AG04450 (cell line): Measurements from ENCODE around the gene ST6GALNAC4. TPM values are rescaled to one million over a fixed set of nuclear protein-coding genes. Genes with fewer than 3 reads are reported as not detected.

Experiments
- CTCF ChIA-PET: fragments of 300-600, 350-600 bp; formaldehyde crosslinking; extraction: SDS; loops from one replicate; lab custom pipeline; 2022; ENCODE audit warnings: antibody characterized with exemption, inconsistent platforms; lab: Charles Lee
- POLR2A ChIA-PET: fragments of 350-600 bp; formaldehyde crosslinking; extraction: SDS; loops from one replicate; lab custom pipeline; 2021; ENCODE audit warnings: antibody characterized with exemption, inconsistent platforms; lab: Yijun Ruan, JAX
- DNase-seq: peaks from one replicate; pipeline ENCODE4 v3.0.0-alpha.2; 2011; ENCODE audit warnings: low read depth, low spot score
- H3K27ac ChIP-seq: one replicate; pipeline ENCODE4 v1.5.1; 2012; ENCODE audit warnings: low read depth, low read length, control low read depth
- H3K27me3 ChIP-seq: one replicate; pipeline ENCODE4 v1.6.0; 2012; ENCODE audit warnings: low read length; ENCODE audit not compliant: control insufficient read depth, insufficient read depth
- H3K4me3 ChIP-seq: 2 replicates; pipeline ENCODE4 v1.5.1; 2011; ENCODE audit warnings: mild to moderate bottlenecking, low read depth, low read length, control low read depth
- H3K9me3 ChIP-seq: 2 replicates; pipeline ENCODE4 v1.5.1; 2012; ENCODE audit warnings: low read length; ENCODE audit not compliant: control insufficient read depth, insufficient read depth
- polyA plus RNA-seq: library from polyadenylated mRNA; depleted of rRNA; stranded (reverse); fragments of >200 nt; gene quantifications from 2 replicates; pipeline ENCODE4 v1.2.3, GENCODE V29; 2011
- TF ChIP-seq, protein P1 (sequence below): IDR thresholded peaks from 2 replicates; pipeline ENCODE4 v1.5.1; 2011; ENCODE audit warnings: low read depth, low read length, control low read depth, inconsistent platforms

ST6GALNAC4 gene
- polyA plus RNA-seq, 1 experiment, result 15.0 TPM

DNA sequence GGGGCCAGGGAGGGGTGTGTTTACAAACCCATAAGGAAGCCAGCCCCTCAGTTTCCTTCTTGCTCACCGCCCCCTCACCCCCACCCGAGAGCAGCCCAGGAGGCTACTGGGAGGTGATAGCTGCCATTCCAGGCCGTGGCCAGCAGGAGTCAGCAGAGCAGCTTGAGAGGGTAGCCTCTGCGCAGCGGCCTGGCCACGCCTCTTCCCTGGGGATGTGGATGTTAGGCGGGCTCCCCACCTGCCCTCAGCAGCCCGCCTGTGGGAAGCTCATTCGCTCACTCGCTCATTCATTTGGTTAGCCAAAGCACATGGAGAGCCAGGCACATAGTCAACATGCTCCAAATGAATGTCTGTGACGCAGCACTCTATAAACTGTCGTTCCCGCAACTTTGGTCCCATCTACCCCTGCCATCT is 26.9 kb upstream of the ST6GALNAC4 start:
- H3K27ac ChIP-seq, result no peak overlapping the region
- no peaks in the 10 kb centered on the region for H3K9me3 ChIP-seq
- no peak for DNase-seq
- no peaks in the 10 kb centered on the region for H3K27me3 ChIP-seq
- TF ChIP-seq, protein P1, sequence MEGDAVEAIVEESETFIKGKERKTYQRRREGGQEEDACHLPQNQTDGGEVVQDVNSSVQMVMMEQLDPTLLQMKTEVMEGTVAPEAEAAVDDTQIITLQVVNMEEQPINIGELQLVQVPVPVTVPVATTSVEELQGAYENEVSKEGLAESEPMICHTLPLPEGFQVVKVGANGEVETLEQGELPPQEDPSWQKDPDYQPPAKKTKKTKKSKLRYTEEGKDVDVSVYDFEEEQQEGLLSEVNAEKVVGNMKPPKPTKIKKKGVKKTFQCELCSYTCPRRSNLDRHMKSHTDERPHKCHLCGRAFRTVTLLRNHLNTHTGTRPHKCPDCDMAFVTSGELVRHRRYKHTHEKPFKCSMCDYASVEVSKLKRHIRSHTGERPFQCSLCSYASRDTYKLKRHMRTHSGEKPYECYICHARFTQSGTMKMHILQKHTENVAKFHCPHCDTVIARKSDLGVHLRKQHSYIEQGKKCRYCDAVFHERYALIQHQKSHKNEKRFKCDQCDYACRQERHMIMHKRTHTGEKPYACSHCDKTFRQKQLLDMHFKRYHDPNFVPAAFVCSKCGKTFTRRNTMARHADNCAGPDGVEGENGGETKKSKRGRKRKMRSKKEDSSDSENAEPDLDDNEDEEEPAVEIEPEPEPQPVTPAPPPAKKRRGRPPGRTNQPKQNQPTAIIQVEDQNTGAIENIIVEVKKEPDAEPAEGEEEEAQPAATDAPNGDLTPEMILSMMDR, result peak; percentile 96
- no peak overlapping the region for H3K4me3 ChIP-seq
- ChIA-PET POLR2A (interaction anchor here (0.6 to 1.5 kb wide), 4 partner anchors 37 to 164 kb away, joined by 3 to 8 read pairs (median 4); partner anchors contain the start of gene EEIG1), CTCF (interaction anchor here (0.7 to 4.6 kb wide), 35 partner anchors 8 to 209 kb away, joined by 3 to 85 read pairs (median 7); partner anchors contain the start of genes NAIF1, SLC25A25 and TOR2A)

DNA sequence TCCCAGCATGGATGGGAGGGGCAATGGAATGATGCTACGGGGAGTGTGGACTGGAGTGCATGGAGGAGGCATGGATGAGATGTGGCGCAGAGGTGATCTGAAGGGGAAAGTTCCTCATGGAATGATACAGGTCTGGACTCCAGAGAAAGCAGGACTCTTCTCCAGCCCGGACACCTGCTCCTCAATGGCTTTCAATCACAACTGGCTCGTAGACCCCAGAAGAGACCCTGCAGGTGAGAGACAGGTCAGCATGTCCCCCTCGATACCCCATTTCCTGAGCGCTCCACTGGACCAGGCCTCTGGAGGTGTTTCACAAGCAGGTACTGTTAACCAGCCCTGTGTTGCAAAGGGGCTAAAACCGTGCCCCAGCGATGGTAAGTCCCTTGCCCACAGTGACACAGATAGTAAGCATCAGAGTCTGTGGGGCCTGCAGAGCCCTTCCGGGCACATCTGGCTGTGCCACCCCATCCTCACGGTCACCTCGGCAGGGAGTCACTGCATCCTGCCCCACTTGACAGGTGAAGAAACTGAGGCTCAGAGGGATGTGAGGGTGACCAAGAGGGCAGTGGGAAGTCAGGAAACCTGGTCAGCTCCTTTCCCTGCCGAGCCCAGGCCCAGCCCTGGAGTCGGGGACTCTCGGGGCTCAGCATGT is 26.3 kb upstream of the ST6GALNAC4 start:
- TF ChIP-seq, protein P1, result no peak
- Histone ChIP-seq H3K4me3 (no peak overlapping the region), H3K9me3 (no peaks in the 10 kb centered on the region), H3K27me3 (no peaks in the 10 kb centered on the region), H3K27ac (no peak overlapping the region)
- no peak for DNase-seq
- ChIA-PET CTCF (interaction anchor here (0.6 to 4.6 kb wide), 44 partner anchors 8 to 1065 kb away, joined by 3 to 85 read pairs (median 6); partner anchors contain the start of genes CFAP157, NAIF1, PIP5KL1 and SLC25A25), POLR2A (interaction anchor here (0.5 to 1.5 kb wide), 5 partner anchors 38 to 164 kb away, joined by 3 to 8 read pairs (median 4); partner anchors contain the start of gene EEIG1)

DNA sequence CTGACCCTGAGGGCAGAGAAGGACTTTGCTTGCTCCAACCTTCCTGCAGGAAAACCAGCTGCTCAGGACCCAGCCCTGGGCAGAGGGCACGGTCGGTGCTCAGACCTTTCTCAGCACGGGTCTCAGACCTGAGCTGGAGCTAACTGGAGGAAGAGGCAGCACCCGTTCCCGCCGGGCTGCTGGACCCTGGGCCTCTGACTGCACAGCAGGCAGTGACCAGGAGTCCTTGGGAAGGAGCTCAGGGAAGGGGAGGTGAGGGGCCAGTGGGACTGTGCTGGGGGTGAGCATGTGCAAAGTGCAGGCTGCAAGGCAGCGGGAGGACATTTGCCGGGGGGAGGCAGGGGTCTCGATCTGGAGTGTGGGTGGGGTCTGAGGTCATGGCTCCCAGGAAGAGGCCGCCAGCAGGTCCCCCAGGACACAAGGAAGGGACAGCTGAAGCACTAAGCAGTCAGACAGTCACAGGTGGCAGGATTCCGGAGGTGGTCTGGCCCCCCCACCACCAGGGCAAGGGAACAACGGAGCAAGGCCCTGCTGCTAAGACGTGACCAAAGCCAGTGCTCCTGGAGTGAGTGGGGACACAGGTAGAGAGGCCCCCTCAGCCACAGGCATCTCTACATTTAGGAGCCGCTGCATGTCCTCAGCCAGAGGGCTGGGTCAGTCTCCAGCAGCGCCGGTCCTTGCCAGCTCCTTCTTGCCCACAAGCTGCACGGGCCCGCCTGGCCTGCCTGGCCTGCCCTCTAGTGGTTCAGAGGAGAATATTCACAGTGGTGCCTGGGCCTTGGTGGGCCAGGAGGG is 25.6 kb upstream of the ST6GALNAC4 start:
- TF ChIP-seq, protein P1, result peak; percentile 81
- DNase-seq, result no peak
- H3K27me3 ChIP-seq, result no peaks in the 10 kb centered on the region
- no peak overlapping the region for H3K27ac ChIP-seq
- no peaks in the 10 kb centered on the region; the same call in 1 of the 2 replicates for H3K9me3 ChIP-seq
- H3K4me3 ChIP-seq, result no peak overlapping the region
- ChIA-PET CTCF (interaction anchor here (0.5 to 4.6 kb wide), 38 partner anchors 9 to 248 kb away, joined by 3 to 85 read pairs (median 6); partner anchors contain the start of genes CFAP157, EEIG1, NAIF1 and PIP5KL1), POLR2A (interaction anchor here (0.5 to 1.5 kb wide), 2 partner anchors 108 to 156 kb away, joined by 4 read pairs; no protein-coding TSS in a partner anchor)

DNA sequence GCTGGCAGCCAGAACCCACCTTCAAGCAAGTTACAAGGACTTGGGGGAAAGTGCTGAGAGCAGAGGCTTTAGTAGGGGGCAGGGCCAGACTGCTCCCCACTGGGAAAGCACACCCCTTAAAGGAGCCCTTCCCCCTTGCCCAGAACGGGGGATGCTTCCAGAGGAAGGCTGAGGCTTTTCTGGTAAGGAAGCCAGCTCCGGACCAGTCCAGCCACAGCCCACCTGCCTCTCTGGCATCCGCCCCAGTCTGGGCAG is 25.0 kb upstream of the ST6GALNAC4 start:
- POLR2A ChIA-PET, result no interaction called here
- DNase-seq, result no peak
- Histone ChIP-seq H3K27ac (no peak overlapping the region), H3K4me3 (no peak overlapping the region), H3K9me3 (no peaks in the 10 kb centered on the region; the same call in 1 of the 2 replicates), H3K27me3 (no peaks in the 10 kb centered on the region)
- TF ChIP-seq, protein P1, result no peak
- CTCF ChIA-PET, result interaction anchor here (0.8 to 4.6 kb wide), 16 partner anchors 9 to 183 kb away, joined by 4 to 85 read pairs (median 14); partner anchors contain the start of genes NAIF1 and SLC25A25
